HepG2 (cell line): ENCODE measurements around the gene CASP5. TPM values are rescaled to one million over a fixed set of nuclear protein-coding genes. Genes with fewer than 3 reads are reported as not detected.

Experiments
- CCDC6 ChIP-seq: sonication (generic); formaldehyde crosslinking; IDR thresholded peaks from 2 replicates; pipeline ENCODE4 v1.8.1; 2022; ENCODE audit warnings: mild to moderate bottlenecking, missing genetic modification reagents, moderate library complexity
- FOXA3 ChIP-seq: IDR thresholded peaks from 2 replicates; pipeline ENCODE4 v1.6.1; 2016; ENCODE audit warnings: missing genetic modification reagents, missing compliant biosample characterization
- HNF4G ChIP-seq, 2 experiments: sonication (generic) in 1 of 2; formaldehyde crosslinking in 1 of 2; IDR thresholded peaks; 2 replicates each; pipeline versions ENCODE4 v1.4.0 to v1.6.1; 2011 to 2020; ENCODE audit warnings: borderline replicate concordance in 2 of 2, low read depth in 2 of 2, mild to moderate bottlenecking in 2 of 2, low read length in 1 of 2, missing genetic modification reagents in 1 of 2, moderate library complexity in 1 of 2
- ISL2 ChIP-seq: sonication (generic); formaldehyde crosslinking; IDR thresholded peaks from 2 replicates; pipeline ENCODE4 v1.5.0; 2020; ENCODE audit warnings: missing genetic modification reagents
- KIAA2018 ChIP-seq: sonication (generic); formaldehyde crosslinking; IDR thresholded peaks from 2 replicates; pipeline ENCODE4 v1.5.0; 2020; ENCODE audit warnings: mild to moderate bottlenecking, missing genetic modification reagents, borderline replicate concordance
- MED1 ChIP-seq: sonication (generic); formaldehyde crosslinking; IDR thresholded peaks from 2 replicates; pipeline ENCODE4 v1.4.0; 2020; ENCODE audit warnings: missing genetic modification reagents
- PCBP2 ChIP-seq: fragments of 200-400 bp; formaldehyde crosslinking; optimal IDR thresholded peaks from 2 replicates; pipeline ENCODE3; 2018; ENCODE audit warnings: low read length, low read depth; ENCODE audit not compliant: poor library complexity, severe bottlenecking
- POLR2A ChIP-seq, 2 experiments: IDR thresholded peaks; 2 replicates each; pipeline ENCODE4 v1.6.1; 2011; ENCODE audit warnings: low read depth in 2 of 2, low read length in 2 of 2, mild to moderate bottlenecking in 1 of 2, moderate library complexity in 1 of 2; ENCODE audit not compliant: insufficient read depth in 1 of 2
- PRDM15 ChIP-seq: sonication (generic); formaldehyde crosslinking; IDR thresholded peaks from 2 replicates; pipeline ENCODE4 v1.4.0; 2020; ENCODE audit warnings: missing genetic modification reagents
- SIX4 ChIP-seq: sonication (generic); formaldehyde crosslinking; IDR thresholded peaks from 2 replicates; pipeline ENCODE4 v1.4.0; 2020; ENCODE audit warnings: missing genetic modification reagents
- TBL1XR1 ChIP-seq: fragments of 150-350 bp; IDR thresholded peaks from 2 replicates; pipeline ENCODE4 v1.6.1; 2014; ENCODE audit warnings: borderline replicate concordance, low read length; ENCODE audit not compliant: partially characterized antibody
- TFDP1 ChIP-seq: IDR thresholded peaks from 2 replicates; pipeline ENCODE4 v1.6.1; 2016; ENCODE audit warnings: missing compliant biosample characterization, missing genetic modification reagents, borderline replicate concordance
- ZNF143 ChIP-seq: sonication (generic); formaldehyde crosslinking; IDR thresholded peaks from 2 replicates; pipeline ENCODE4 v1.4.0; 2020; ENCODE audit warnings: missing genetic modification reagents
- ZNF274 ChIP-seq: sonication (generic); formaldehyde crosslinking; IDR thresholded peaks from 2 replicates; pipeline ENCODE4 v1.5.1; 2020; ENCODE audit warnings: mild to moderate bottlenecking, missing genetic modification reagents
- ZNF576 ChIP-seq: sonication (generic); formaldehyde crosslinking; IDR thresholded peaks from 2 replicates; pipeline ENCODE4 v1.4.0; 2020; ENCODE audit warnings: mild to moderate bottlenecking, missing genetic modification reagents
- ZNF644 ChIP-seq: IDR thresholded peaks from 2 replicates; pipeline ENCODE4 v1.6.1; 2016; ENCODE audit warnings: low read depth
- ZNF670 ChIP-seq: sonication (generic); formaldehyde crosslinking; IDR thresholded peaks from 2 replicates; pipeline ENCODE4 v1.8.0; 2022; ENCODE audit warnings: mild to moderate bottlenecking, missing genetic modification reagents, borderline replicate concordance
- ZNF703 ChIP-seq: sonication (generic); formaldehyde crosslinking; IDR thresholded peaks from 2 replicates; pipeline ENCODE4 v1.5.1; 2020; ENCODE audit warnings: missing genetic modification reagents, mild to moderate bottlenecking, moderate library complexity, borderline replicate concordance
- polyA plus RNA-seq, 8 experiments: library from polyadenylated mRNA; depleted of rRNA in 3 of 8; stranded (reverse) in 7 of 8; unstranded in 1 of 8; fragments of >200 nt; fragmentation: Illumina TruSeq in 4 of 8; extraction: Trizol in 4 of 8; gene quantifications; 2 replicates each; pipeline versions ENCODE4 v1.2.1 to v1.2.3, GENCODE V29; 2011 to 2016; ENCODE audit warnings: low read depth in 4 of 8, missing spikeins in 1 of 8, mixed read lengths in 1 of 8; ENCODE audit not compliant: insufficient read depth in 1 of 8
- total RNA-seq, 5 experiments: library from RNA; depleted of rRNA; stranded (reverse); fragments of >200 nt; fragmentation: Illumina TruSeq; extraction: Trizol; gene quantifications; 2 replicates each; pipeline ENCODE4 v1.2.3, GENCODE V29; 2016; ENCODE audit warnings: low read depth in 1 of 5

CASP5 gene
- total and polyA plus RNA-seq, 2 of the 13 experiments (the other 11 are each of a cell fraction or from before 2014, with no cell fraction given), result not detected

- no peak for TF ChIP-seq PCBP2
- no peak for TF ChIP-seq ZNF143 (CRISPR knock-in tag)
- no peak for TF ChIP-seq CCDC6
- no peak for TF ChIP-seq PRDM15 (CRISPR knock-in tag)
- TF ChIP-seq ZNF576 (CRISPR knock-in tag), result no peak
- peak; percentile 41 for TF ChIP-seq FOXA3
- 0 out of 2 replicates have a peak, but pooled peaks have one; percentile 38 for TF ChIP-seq ZNF670 (CRISPR knock-in tag)
- no peak for TF ChIP-seq TFDP1
- no peak for TF ChIP-seq HNF4G (IDR thresholded peaks at IDR 0.05; ENCODE audit: borderline replicate concordance, low read depth, low read length)
- TF ChIP-seq HNF4G (CRISPR knock-in tag; IDR thresholded peaks at IDR 0.05; ENCODE audit: borderline replicate concordance, low read depth), result no peak
- no peak for TF ChIP-seq ZNF703 (CRISPR knock-in tag)
- no peak for TF ChIP-seq SIX4 (CRISPR knock-in tag)
- no peak for TF ChIP-seq ZNF644 (CRISPR knock-in tag)
- peak; percentile 59; the same call in 1 of the 2 replicates for TF ChIP-seq MED1 (CRISPR knock-in tag)
- no peak for TF ChIP-seq POLR2A (IDR thresholded peaks at IDR 0.05; ENCODE audit: insufficient read depth in 1 of 2, low read depth in 2 of 2, low read length in 2 of 2)
- no peak for TF ChIP-seq KIAA2018
- TF ChIP-seq TBL1XR1, result no peak
- TF ChIP-seq ISL2 (CRISPR knock-in tag), result peak; percentile 91
- no peak for TF ChIP-seq ZNF274 (CRISPR knock-in tag)
Observed at GRCh38 chr11:105057432-105057831, 34.5 kb upstream of the CASP5 start (continued).
